Testis (tissue), 3 donors: Measurements from ENCODE around the gene NEUROD4. TPM values are rescaled to one million over a fixed set of nuclear protein-coding genes. Genes with fewer than 3 reads are reported as not detected.
A peak's percentile ranks its signal among the peaks of the same experiment; 100 is the strongest.

Experiments
- DNase-seq: peaks from one replicate; pipeline ENCODE4 v3.0.0-alpha.2; 2019
- H3K27ac ChIP-seq, 2 donors: fragments of 200-600 bp; sonication (generic); one replicate each; pipeline ENCODE4 v1.5.1; 2019
- H3K27me3 ChIP-seq: fragments of 200-600 bp; sonication (generic); one replicate; pipeline ENCODE4 v1.5.1; 2019
- H3K36me3 ChIP-seq: fragments of 200-600 bp; sonication (generic); one replicate; pipeline ENCODE4 v1.5.1; 2017; ENCODE audit warnings: low read depth; ENCODE audit errors: missing control alignments
- H3K4me1 ChIP-seq: fragments of 200-600 bp; sonication (generic); one replicate; pipeline ENCODE4 v1.5.1; 2019
- H3K4me3 ChIP-seq, 2 donors: fragments of 200-600 bp; sonication (generic); one replicate each; pipeline ENCODE4 v1.5.1; 2017 to 2019
- H3K9me3 ChIP-seq: fragments of 200-600 bp; sonication (generic); one replicate; pipeline ENCODE4 v1.5.1; 2017
- POLR2A ChIP-seq: fragments of 450-650 bp; IDR thresholded peaks from one replicate; pipeline ENCODE4 v1.6.1; 2017; ENCODE audit warnings: antibody characterized with exemption, mild to moderate bottlenecking, moderate library complexity
- WGBS, 2 donors: methylation state at CpG; one replicate each; pipeline ENCODE4 v1.1.5; 2018; 5-methylcytosine and 5-hydroxymethylcytosine counted together
- intact Hi-C: fragments of 100-400 bp; cut with DNase I; formaldehyde crosslinking; loops from one replicate; pipeline ENCODE4 v1.15.1; 2023; ENCODE audit warnings: low total_unique reads
- polyA plus RNA-seq: library from polyadenylated mRNA; stranded (reverse); fragments of 350-450 nt; fragmentation: Illumina TruSeq; extraction: RNeasy Lipid Tissue Mini Kit (QIAGEN cat#74804); gene quantifications from one replicate; pipeline ENCODE4 v1.2.3, GENCODE V29; 2014; ENCODE audit warnings: low read depth, low replicate concordance; ENCODE audit not compliant: insufficient read depth
- total RNA-seq, 2 donors: library from RNA; depleted of rRNA; stranded (reverse); fragments of >200 nt; gene quantifications; one replicate each; pipeline ENCODE4 v1.2.3, GENCODE V29; 2016
- TF ChIP-seq, protein P1 (sequence below), 3 experiments: fragments of 450-650 bp in 2 of 3; fragments of 200-600 bp in 1 of 3; sonication (generic) in 1 of 3; IDR thresholded peaks; one replicate each; pipeline ENCODE4 v1.5.1; 2016 to 2019; ENCODE audit warnings: antibody characterized with exemption in 3 of 3, mild to moderate bottlenecking in 2 of 3, moderate library complexity in 1 of 3

The NEUROD4 gene
- total and polyA plus RNA-seq, 3 donors from 2014 or later: 0.09 to 0.31 TPM; not detected in 1

DNA sequence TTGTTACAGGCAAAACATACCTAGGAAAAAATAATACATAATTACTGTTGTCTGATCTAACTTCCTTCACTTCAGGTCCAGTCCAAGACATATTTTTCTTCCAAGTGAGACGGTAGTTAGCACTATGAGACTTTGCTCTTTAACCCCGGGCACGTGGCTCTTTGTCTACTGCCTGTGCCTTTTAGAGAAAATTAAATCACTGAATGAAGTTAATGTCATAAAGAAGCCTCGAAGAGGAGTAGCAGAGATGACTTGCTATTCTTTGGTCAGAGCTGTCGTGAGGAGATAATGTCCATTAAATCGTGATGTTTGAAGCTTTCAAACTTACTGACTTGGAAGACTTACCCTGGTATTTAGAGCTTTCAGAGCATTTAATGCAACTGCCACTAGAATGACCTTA, 43.9 kb upstream of the NEUROD4 start:
- WGBS, 2 donors: 41 to 47% methylated on average over 6 of the region's 6 CpGs
- Histone ChIP-seq H3K4me3 (no peak overlapping the region), H3K9me3 (no peaks in the 10 kb centered on the region), H3K36me3 (no peaks in the 10 kb centered on the region), H3K27ac (peak overlapping the region in 1 of 2 donors; percentile 63), H3K4me1 (peaks cover 4% of the 10 kb centered on the region), H3K27me3 (no peaks in the 10 kb centered on the region)
- TF ChIP-seq, protein P1, sequence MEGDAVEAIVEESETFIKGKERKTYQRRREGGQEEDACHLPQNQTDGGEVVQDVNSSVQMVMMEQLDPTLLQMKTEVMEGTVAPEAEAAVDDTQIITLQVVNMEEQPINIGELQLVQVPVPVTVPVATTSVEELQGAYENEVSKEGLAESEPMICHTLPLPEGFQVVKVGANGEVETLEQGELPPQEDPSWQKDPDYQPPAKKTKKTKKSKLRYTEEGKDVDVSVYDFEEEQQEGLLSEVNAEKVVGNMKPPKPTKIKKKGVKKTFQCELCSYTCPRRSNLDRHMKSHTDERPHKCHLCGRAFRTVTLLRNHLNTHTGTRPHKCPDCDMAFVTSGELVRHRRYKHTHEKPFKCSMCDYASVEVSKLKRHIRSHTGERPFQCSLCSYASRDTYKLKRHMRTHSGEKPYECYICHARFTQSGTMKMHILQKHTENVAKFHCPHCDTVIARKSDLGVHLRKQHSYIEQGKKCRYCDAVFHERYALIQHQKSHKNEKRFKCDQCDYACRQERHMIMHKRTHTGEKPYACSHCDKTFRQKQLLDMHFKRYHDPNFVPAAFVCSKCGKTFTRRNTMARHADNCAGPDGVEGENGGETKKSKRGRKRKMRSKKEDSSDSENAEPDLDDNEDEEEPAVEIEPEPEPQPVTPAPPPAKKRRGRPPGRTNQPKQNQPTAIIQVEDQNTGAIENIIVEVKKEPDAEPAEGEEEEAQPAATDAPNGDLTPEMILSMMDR (IDR thresholded peaks at IDR 0.05): no peak
- TF ChIP-seq POLR2A: no peak
- intact Hi-C loops: no loop called here
- no peak for DNase-seq

DNA sequence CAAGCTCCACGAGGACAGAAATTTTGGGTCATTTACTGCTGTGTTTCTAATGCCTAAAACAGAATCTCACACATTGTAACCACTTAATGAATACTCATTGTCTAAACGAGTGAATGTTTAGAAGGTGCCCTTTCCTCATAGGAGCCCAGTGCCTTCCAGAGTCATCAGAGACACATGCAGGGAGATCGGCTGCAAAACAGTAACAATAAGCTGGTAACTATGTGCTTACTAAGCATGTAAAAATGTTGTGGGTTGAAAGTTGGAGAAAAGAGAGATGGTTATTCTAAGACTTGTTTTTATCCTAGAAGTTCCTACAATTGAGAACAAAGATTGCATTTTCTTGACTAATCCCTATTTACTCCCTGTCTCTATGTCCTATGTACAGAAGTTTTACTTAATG, 42.6 kb upstream of the NEUROD4 start:
- H3K9me3 ChIP-seq: no peaks in the 10 kb centered on the region
- H3K4me1 ChIP-seq: peaks cover 4% of the 10 kb centered on the region
- no peak overlapping the region for H3K27ac ChIP-seq
- no peaks in the 10 kb centered on the region for H3K36me3 ChIP-seq
- no peak overlapping the region for H3K4me3 ChIP-seq
- 34 to 37% methylated on average over 3 of the region's 3 CpGs for WGBS, 2 donors
- TF ChIP-seq, protein P1 (IDR thresholded peaks at IDR 0.05): no peak
- TF ChIP-seq POLR2A: no peak
- no peak for DNase-seq
- intact Hi-C loops: no loop called here
- H3K27me3 ChIP-seq: no peaks in the 10 kb centered on the region

DNA sequence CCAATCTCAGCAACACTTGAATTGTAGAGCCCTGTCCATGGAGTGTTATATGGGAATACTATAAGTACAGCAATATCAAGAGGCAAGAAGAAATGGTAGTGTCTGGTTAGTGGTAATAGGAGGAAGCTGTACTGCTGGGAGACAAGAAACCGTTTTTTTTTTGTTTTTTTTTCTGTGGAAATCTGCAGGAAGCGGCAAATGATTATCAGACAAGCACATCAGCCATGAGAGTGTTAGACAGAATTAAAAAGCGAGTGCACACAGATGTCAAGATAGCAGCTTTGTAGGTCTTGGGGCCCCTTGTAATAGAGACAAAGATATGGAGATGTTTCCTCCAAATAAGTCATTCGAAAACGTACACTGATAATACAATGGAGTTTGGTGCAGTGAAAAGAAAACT, 41.9 kb upstream of the NEUROD4 start:
- Histone ChIP-seq H3K4me1 (peaks cover 4% of the 10 kb centered on the region), H3K27ac (no peak overlapping the region), H3K27me3 (no peaks in the 10 kb centered on the region), H3K9me3 (no peaks in the 10 kb centered on the region), H3K4me3 (no peak overlapping the region), H3K36me3 (no peaks in the 10 kb centered on the region)
- intact Hi-C loops: no loop called here
- DNase-seq: no peak
- 73 to 84% methylated on average over 5 of the region's 5 CpGs for WGBS, 2 donors
- no peak for TF ChIP-seq POLR2A
- TF ChIP-seq, protein P1 (IDR thresholded peaks at IDR 0.05): no peak

DNA sequence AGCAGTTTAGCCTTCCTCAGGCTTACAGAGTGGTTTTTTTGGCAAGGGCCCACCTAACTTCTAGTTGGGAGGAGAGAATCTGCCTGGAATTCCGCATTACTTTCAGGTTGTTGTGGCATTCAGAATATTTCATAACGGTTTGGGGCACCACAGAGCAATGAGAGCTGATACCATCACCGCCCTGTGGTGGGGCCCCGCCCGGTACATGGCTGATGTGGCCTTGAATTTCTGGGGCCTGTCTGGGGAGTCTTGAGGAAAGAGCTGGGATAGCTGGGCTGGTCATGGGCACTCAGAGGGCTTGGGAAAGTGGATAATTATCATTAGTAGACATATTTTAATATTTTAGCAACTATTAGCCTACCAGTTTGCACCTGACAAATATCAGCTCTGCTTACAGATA, 39.4 kb upstream of the NEUROD4 start:
- H3K27ac ChIP-seq: no peak overlapping the region
- TF ChIP-seq, protein P1 (IDR thresholded peaks at IDR 0.05): no peak
- no peak for TF ChIP-seq POLR2A
- intact Hi-C loops: no loop called here
- peaks cover 4% of the 10 kb centered on the region for H3K4me1 ChIP-seq
- no peaks in the 10 kb centered on the region for H3K36me3 ChIP-seq
- H3K4me3 ChIP-seq: no peak overlapping the region
- 77 to 87% methylated on average over 5 of the region's 5 CpGs for WGBS, 2 donors
- H3K27me3 ChIP-seq: no peaks in the 10 kb centered on the region
- DNase-seq: no peak
- H3K9me3 ChIP-seq: no peaks in the 10 kb centered on the region

DNA sequence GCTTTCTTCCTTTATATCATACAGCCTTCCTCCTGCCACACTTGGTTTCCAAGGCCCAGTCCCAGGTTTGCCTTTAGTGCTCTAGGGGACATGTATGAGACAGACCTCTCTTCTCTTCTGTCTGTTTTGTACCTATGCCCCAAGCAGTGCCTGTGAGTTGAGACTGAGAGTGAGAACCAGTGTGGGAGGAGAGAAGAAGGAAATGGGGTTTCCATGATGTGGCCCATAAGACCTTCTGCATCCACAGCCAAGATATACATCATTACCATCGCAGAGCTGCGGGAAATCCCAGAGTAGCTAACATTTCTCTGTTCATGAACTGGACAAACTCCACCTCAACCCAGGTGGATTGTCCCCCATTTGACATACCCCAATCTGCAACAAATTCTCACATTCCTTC, 38.0 kb upstream of the NEUROD4 start:
- whole genome bisulfite sequencing, 2 donors: 93 to 94% methylated on average over 2 of the region's 2 CpGs

More for the DNA sequence above, 38.0 kb upstream of the NEUROD4 start:
- Histone ChIP-seq H3K9me3 (no peaks in the 10 kb centered on the region), H3K4me1 (no peaks in the 10 kb centered on the region), H3K27ac (no peak overlapping the region), H3K4me3 (no peak overlapping the region), H3K36me3 (no peaks in the 10 kb centered on the region), H3K27me3 (no peaks in the 10 kb centered on the region)
- intact Hi-C loops: no loop called here
- TF ChIP-seq, protein P1 (IDR thresholded peaks at IDR 0.05): no peak
- no peak for TF ChIP-seq POLR2A
- no peak for DNase-seq
